HAP-1 (cell line): ENCODE results near the gene SHC4.
"Not testable (repeated sequence)": the region's sequence is repeated elsewhere in the genome, so short reads cannot be mapped to it uniquely, and the experiment has no call there.

Experiments used
- DNase-seq, 2 experiments: peaks; one replicate each; pipeline ENCODE4 v3.0.0-alpha.2; 2016 to 2020; ENCODE audit warnings: low spot score in 2 of 2
- H3K27me3 ChIP-seq: fragments of 250-450 bp; sonication (Bioruptor Pico); 2 replicates; pipeline ENCODE4 v1.5.1; 2020; ENCODE audit warnings: low read depth, mild to moderate bottlenecking, moderate library complexity
- H3K36me3 ChIP-seq: fragments of 250-450 bp; sonication (Bioruptor Pico); replicated peaks from 2 replicates; pipeline ENCODE4 v1.5.1; 2020; ENCODE audit warnings: mild to moderate bottlenecking
- H3K4me1 ChIP-seq: fragments of 250-450 bp; sonication (Bioruptor Pico); 2 replicates; pipeline ENCODE4 v1.5.1; 2020; ENCODE audit warnings: mild to moderate bottlenecking
- H3K4me3 ChIP-seq: fragments of 250-450 bp; sonication (Bioruptor Pico); 2 replicates; pipeline ENCODE4 v1.5.1; 2020; ENCODE audit warnings: mild to moderate bottlenecking, moderate library complexity
- H3K9me3 ChIP-seq: fragments of 250-450 bp; sonication (Bioruptor Pico); 2 replicates; pipeline ENCODE4 v1.5.1; 2020; ENCODE audit warnings: mild to moderate bottlenecking, moderate library complexity
- in situ Hi-C: fragments of 300-500 bp; cut with MboI; formaldehyde crosslinking; loops from 3 replicates; pipeline ENCODE4 v1.14.3; 2020; ENCODE audit warnings: low sequenced_read_pairs, inconsistent platforms, mixed read lengths

The SHC4 gene

GRCh38 chr15:48795901-48796300, 167.8 kb downstream of the SHC4 start:
- no peak for DNase-seq
- no peaks in the 10 kb centered on the region for H3K27me3 ChIP-seq
- H3K36me3 ChIP-seq: peaks cover 30% of the 10 kb centered on the region
- in situ Hi-C loops: no loop called here
- H3K4me3 ChIP-seq: no peak overlapping the region
- peaks cover 22% of the 10 kb centered on the region for H3K4me1 ChIP-seq
- no peaks in the 10 kb centered on the region for H3K9me3 ChIP-seq

GRCh38 chr15:48794697-48795134, 169.0 kb downstream of the SHC4 start:
- no peak for DNase-seq
- Histone ChIP-seq H3K9me3 (no peaks in the 10 kb centered on the region), H3K27me3 (no peaks in the 10 kb centered on the region), H3K4me1 (peaks cover 13% of the 10 kb centered on the region), H3K4me3 (no peak overlapping the region), H3K36me3 (peaks cover 35% of the 10 kb centered on the region)
- in situ Hi-C loops: no loop called here

GRCh38 chr15:48792408-48792807, 171.3 kb downstream of the SHC4 start:
- DNase-seq: no peak
- no peaks in the 10 kb centered on the region for H3K9me3 ChIP-seq
- peaks cover 50% of the 10 kb centered on the region for H3K36me3 ChIP-seq
- H3K4me3 ChIP-seq: no peak overlapping the region
- H3K4me1 ChIP-seq: 0 out of 2 replicates have a peak, but pooled peaks cover 3% of the 10 kb centered on the region
- in situ Hi-C loops: no loop called here
- no peaks in the 10 kb centered on the region for H3K27me3 ChIP-seq

GRCh38 chr15:48790466-48791115, 173.1 kb downstream of the SHC4 start:
- H3K27me3 ChIP-seq, DNase-seq, H3K4me3 ChIP-seq, H3K4me1 ChIP-seq, H3K9me3 ChIP-seq, in situ Hi-C loops: not testable (repeated sequence)
- peaks cover 38% of the 10 kb centered on the region for H3K36me3 ChIP-seq

- H3K4me1 ChIP-seq: peaks cover 7% of the 10 kb centered on the region
- DNase-seq: no peak
- H3K27me3 ChIP-seq: no peaks in the 10 kb centered on the region
- H3K4me3 ChIP-seq: no peak overlapping the region
- peaks cover 51% of the 10 kb centered on the region for H3K36me3 ChIP-seq
- in situ Hi-C loops: no loop called here
- no peaks in the 10 kb centered on the region for H3K9me3 ChIP-seq
Observed at GRCh38 chr15:48785712-48786111, 178.0 kb downstream of the SHC4 start.

- in situ Hi-C loops: no loop called here
- H3K36me3 ChIP-seq: peaks cover 53% of the 10 kb centered on the region
- peaks cover 7% of the 10 kb centered on the region for H3K4me1 ChIP-seq
- no peak overlapping the region for H3K4me3 ChIP-seq
- DNase-seq: no peak
- H3K27me3 ChIP-seq: no peaks in the 10 kb centered on the region
- no peaks in the 10 kb centered on the region for H3K9me3 ChIP-seq
Observed at GRCh38 chr15:48785195-48785594, 178.5 kb downstream of the SHC4 start.

- Histone ChIP-seq H3K4me1 (peaks cover 7% of the 10 kb centered on the region), H3K27me3 (no peaks in the 10 kb centered on the region), H3K4me3 (no peak overlapping the region), H3K36me3 (peaks cover 50% of the 10 kb centered on the region), H3K9me3 (no peaks in the 10 kb centered on the region)
- no peak for DNase-seq
- in situ Hi-C loops: no loop called here
Observed at GRCh38 chr15:48784756-48785155, 179.0 kb downstream of the SHC4 start.

- Histone ChIP-seq H3K9me3 (no peaks in the 10 kb centered on the region), H3K4me3 (no peak overlapping the region), H3K36me3 (peaks cover 36% of the 10 kb centered on the region), H3K4me1 (peaks cover 7% of the 10 kb centered on the region), H3K27me3 (no peaks in the 10 kb centered on the region)
- in situ Hi-C loops: no loop called here
- DNase-seq: no peak
Observed at GRCh38 chr15:48782911-48783310, 180.8 kb downstream of the SHC4 start.

GRCh38 chr15:48781481-48782081, 182.1 kb downstream of the SHC4 start:
- H3K27me3 ChIP-seq: no peaks in the 10 kb centered on the region
- H3K9me3 ChIP-seq: no peaks in the 10 kb centered on the region
- no peak for DNase-seq
- in situ Hi-C loops: no loop called here
- H3K4me1 ChIP-seq: peaks cover 7% of the 10 kb centered on the region
- no peak overlapping the region for H3K4me3 ChIP-seq
- peaks cover 34% of the 10 kb centered on the region for H3K36me3 ChIP-seq

GRCh38 chr15:48781017-48781416, 182.7 kb downstream of the SHC4 start:
- Histone ChIP-seq H3K4me3 (no peak overlapping the region), H3K4me1 (peaks cover 7% of the 10 kb centered on the region), H3K9me3 (no peaks in the 10 kb centered on the region), H3K27me3 (no peaks in the 10 kb centered on the region), H3K36me3 (peaks cover 34% of the 10 kb centered on the region)
- in situ Hi-C loops: no loop called here
- DNase-seq: no peak

- in situ Hi-C loops: no loop called here
- H3K36me3 ChIP-seq: peaks cover 29% of the 10 kb centered on the region
- no peaks in the 10 kb centered on the region for H3K9me3 ChIP-seq
- no peaks in the 10 kb centered on the region for H3K4me1 ChIP-seq
- no peak for DNase-seq
- H3K27me3 ChIP-seq: no peaks in the 10 kb centered on the region
- no peak overlapping the region for H3K4me3 ChIP-seq
Observed at GRCh38 chr15:48778331-48778730, 185.4 kb downstream of the SHC4 start.

- Histone ChIP-seq H3K4me1 (no peaks in the 10 kb centered on the region), H3K36me3 (peaks cover 24% of the 10 kb centered on the region), H3K27me3 (no peaks in the 10 kb centered on the region), H3K9me3 (no peaks in the 10 kb centered on the region), H3K4me3 (no peak overlapping the region)
- no peak for DNase-seq
- in situ Hi-C loops: no loop called here
Observed at GRCh38 chr15:48777645-48778330, 185.9 kb downstream of the SHC4 start.

- DNase-seq: no peak
- Histone ChIP-seq H3K36me3 (peaks cover 5% of the 10 kb centered on the region), H3K4me3 (no peak overlapping the region), H3K27me3 (no peaks in the 10 kb centered on the region), H3K4me1 (no peaks in the 10 kb centered on the region), H3K9me3 (no peaks in the 10 kb centered on the region)
- in situ Hi-C loops: no loop called here
Observed at GRCh38 chr15:48775546-48775945, 188.2 kb downstream of the SHC4 start.

- Histone ChIP-seq H3K4me1 (no peaks in the 10 kb centered on the region), H3K36me3 (peaks cover 13% of the 10 kb centered on the region), H3K27me3 (no peaks in the 10 kb centered on the region), H3K9me3 (no peaks in the 10 kb centered on the region), H3K4me3 (no peak overlapping the region)
- no peak for DNase-seq
- in situ Hi-C loops: no loop called here
Observed at GRCh38 chr15:48774484-48774883, 189.2 kb downstream of the SHC4 start.
